HepG2 (cell line): ENCODE results near the gene RDH11. TPM values are rescaled to one million over a fixed set of nuclear protein-coding genes. Genes with fewer than 3 reads are reported as not detected.

Experiments used
- ARNTL ChIP-seq: sonication (generic); formaldehyde crosslinking; IDR thresholded peaks from 2 replicates; pipeline ENCODE4 v1.4.0; 2020; ENCODE audit warnings: mild to moderate bottlenecking, missing genetic modification reagents
- CHD2 ChIP-seq: IDR thresholded peaks from 2 replicates; pipeline ENCODE4 v1.6.1; 2011; ENCODE audit warnings: low read depth, low read length, improper control_type of control experiment
- FOXJ3 ChIP-seq: sonication (generic); formaldehyde crosslinking; IDR thresholded peaks from 2 replicates; pipeline ENCODE4 v1.4.0; 2020; ENCODE audit warnings: missing genetic modification reagents, mild to moderate bottlenecking, borderline replicate concordance
- FOXO1 ChIP-seq: sonication (generic); formaldehyde crosslinking; IDR thresholded peaks from 2 replicates; pipeline ENCODE4 v1.4.0; 2020; ENCODE audit warnings: missing genetic modification reagents
- GFI1 ChIP-seq: sonication (generic); formaldehyde crosslinking; IDR thresholded peaks from 2 replicates; pipeline ENCODE4 v1.5.0; 2020; ENCODE audit warnings: missing genetic modification reagents, mild to moderate bottlenecking, borderline replicate concordance
- KDM3A ChIP-seq: IDR thresholded peaks from 2 replicates; pipeline ENCODE4 v1.6.1; 2018; ENCODE audit warnings: low read depth, missing compliant biosample characterization
- KLF12 ChIP-seq: sonication (generic); formaldehyde crosslinking; IDR thresholded peaks from 2 replicates; pipeline ENCODE4 v1.4.0; 2020; ENCODE audit warnings: missing genetic modification reagents, borderline replicate concordance
- KMT2B ChIP-seq: IDR thresholded peaks from 2 replicates; pipeline ENCODE4 v1.6.1; 2016; ENCODE audit warnings: missing genetic modification reagents, missing compliant biosample characterization
- NR2F2 ChIP-seq: IDR thresholded peaks from 2 replicates; pipeline ENCODE4 v1.6.1; 2012; ENCODE audit warnings: low read depth, inconsistent platforms, borderline replicate concordance
- TFAP4 ChIP-seq: sonication (generic); IDR thresholded peaks from 2 replicates; pipeline ENCODE4 v1.6.1; 2016; ENCODE audit warnings: low read depth, borderline replicate concordance
- XRCC5 ChIP-seq: fragments of 200-400 bp; formaldehyde crosslinking; optimal IDR thresholded peaks from 2 replicates; pipeline ENCODE3; 2017; ENCODE audit warnings: mild to moderate bottlenecking, low read length
- ZFX ChIP-seq: sonication (generic); formaldehyde crosslinking; IDR thresholded peaks from 2 replicates; pipeline ENCODE4 v1.4.0; 2020; ENCODE audit warnings: mild to moderate bottlenecking, low read depth, missing genetic modification reagents, moderate library complexity
- ZNF232 ChIP-seq: sonication (generic); formaldehyde crosslinking; IDR thresholded peaks from 2 replicates; pipeline ENCODE4 v1.4.0; 2020; ENCODE audit warnings: missing genetic modification reagents, borderline replicate concordance
- ZNF264 ChIP-seq: sonication (generic); formaldehyde crosslinking; IDR thresholded peaks from 2 replicates; pipeline ENCODE4 v1.4.0; 2020; ENCODE audit warnings: missing genetic modification reagents
- ZNF280B ChIP-seq: sonication (generic); formaldehyde crosslinking; IDR thresholded peaks from 2 replicates; pipeline ENCODE4 v1.5.0; 2020; ENCODE audit warnings: missing genetic modification reagents, mild to moderate bottlenecking, borderline replicate concordance
- ZNF496 ChIP-seq: sonication (generic); formaldehyde crosslinking; IDR thresholded peaks from 2 replicates; pipeline ENCODE4 v1.8.1; 2023; ENCODE audit warnings: mild to moderate bottlenecking, moderate library complexity, missing genetic modification reagents; ENCODE audit not compliant: insufficient replicate concordance
- ZNF800 ChIP-seq: sonication (generic); formaldehyde crosslinking; IDR thresholded peaks from 2 replicates; pipeline ENCODE4 v1.4.0; 2020; ENCODE audit warnings: missing genetic modification reagents
- ZSCAN31 ChIP-seq: sonication (generic); formaldehyde crosslinking; IDR thresholded peaks from 2 replicates; pipeline ENCODE4 v1.5.0; 2020; ENCODE audit warnings: low read depth, mild to moderate bottlenecking, missing genetic modification reagents
- polyA plus RNA-seq, 8 experiments: library from polyadenylated mRNA; depleted of rRNA in 3 of 8; stranded (reverse) in 7 of 8; unstranded in 1 of 8; fragments of >200 nt; fragmentation: Illumina TruSeq in 4 of 8; extraction: Trizol in 4 of 8; gene quantifications; 2 replicates each; pipeline versions ENCODE4 v1.2.1 to v1.2.3, GENCODE V29; 2011 to 2016; ENCODE audit warnings: low read depth in 4 of 8, missing spikeins in 1 of 8, mixed read lengths in 1 of 8; ENCODE audit not compliant: insufficient read depth in 1 of 8
- total RNA-seq, 5 experiments: library from RNA; depleted of rRNA; stranded (reverse); fragments of >200 nt; fragmentation: Illumina TruSeq; extraction: Trizol; gene quantifications; 2 replicates each; pipeline ENCODE4 v1.2.3, GENCODE V29; 2016; ENCODE audit warnings: low read depth in 1 of 5
- TF ChIP-seq, protein P1 (sequence below): sonication (generic); formaldehyde crosslinking; IDR thresholded peaks from 2 replicates; pipeline ENCODE4 v1.4.0; 2020; ENCODE audit warnings: missing genetic modification reagents, borderline replicate concordance
- TF ChIP-seq, protein P2 (sequence below): IDR thresholded peaks from 2 replicates; pipeline ENCODE4 v1.6.1; 2016

The RDH11 gene
- total and polyA plus RNA-seq, 2 of the 13 experiments (the other 11 are each of a cell fraction or from before 2014, with no cell fraction given) = 106 to 131 TPM

DNA sequence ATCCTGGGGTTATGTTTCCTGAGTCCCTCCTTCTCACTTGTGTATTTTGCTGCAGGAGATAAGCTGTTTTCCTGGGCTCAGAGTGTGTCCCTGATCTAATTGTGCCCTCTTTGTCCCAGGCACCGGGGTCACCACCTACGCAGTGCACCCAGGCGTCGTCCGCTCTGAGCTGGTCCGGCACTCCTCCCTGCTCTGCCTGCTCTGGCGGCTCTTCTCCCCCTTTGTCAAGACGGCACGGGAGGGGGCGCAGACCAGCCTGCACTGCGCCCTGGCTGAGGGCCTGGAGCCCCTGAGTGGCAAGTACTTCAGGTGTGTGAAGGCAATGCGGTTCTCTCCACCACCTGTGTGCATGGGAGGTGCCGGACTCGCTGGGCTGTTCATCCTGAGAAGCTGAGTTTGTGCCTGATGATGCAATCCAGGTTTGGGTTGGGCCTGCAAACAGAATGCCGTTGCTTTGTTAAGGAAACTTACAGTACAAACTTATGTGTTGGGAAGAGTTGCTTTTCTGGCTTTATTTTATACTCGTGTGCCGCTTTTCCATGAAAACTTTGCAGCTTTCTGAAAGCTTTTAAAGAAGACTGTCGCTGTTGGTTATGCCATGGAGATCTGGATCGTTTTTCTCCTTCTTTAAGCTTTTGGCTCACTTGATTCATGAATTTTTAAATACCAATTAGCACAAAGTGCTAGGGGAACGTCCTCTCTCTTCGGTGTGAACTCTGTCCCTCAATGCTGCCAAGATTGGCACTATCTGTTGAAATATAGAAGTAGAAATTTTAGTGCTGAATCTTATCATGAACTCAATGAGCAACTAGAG is 33.7 kb upstream of the RDH11 start (continued):
- TF ChIP-seq TFAP4 (peak; percentile 30; the same call in 1 of the 2 replicates), KDM3A (CRISPR knock-in tag) (0 out of 2 replicates have a peak, but pooled peaks have one; percentile 8), ZNF800 (peak; percentile 74; the same call in 1 of the 2 replicates), ARNTL (CRISPR knock-in tag) (0 out of 2 replicates have a peak, but pooled peaks have one; percentile 28), ZFX (CRISPR knock-in tag) (peak; percentile 83), ZNF264 (peak; percentile 82), FOXO1 (CRISPR knock-in tag) (peak; percentile 8; the same call in 1 of the 2 replicates), NR2F2 (0 out of 2 replicates have a peak, but pooled peaks have one; percentile 21), KLF12 (CRISPR knock-in tag) (0 out of 2 replicates have a peak, but pooled peaks have one; percentile 32), FOXJ3 (CRISPR knock-in tag) (peak; percentile 36; the same call in 1 of the 2 replicates), XRCC5 (peak; percentile 40), ZNF496 (CRISPR knock-in tag) (no peak), CHD2 (no peak), ZSCAN31 (CRISPR knock-in tag) (peak; percentile 36; the same call in 1 of the 2 replicates), ZNF232 (CRISPR knock-in tag) (no peak), KMT2B (CRISPR knock-in tag) (peak; percentile 54), GFI1 (CRISPR knock-in tag) (no peak), ZNF280B (CRISPR knock-in tag) (peak; percentile 79; the same call in 1 of the 2 replicates)
- TF ChIP-seq, protein P1, sequence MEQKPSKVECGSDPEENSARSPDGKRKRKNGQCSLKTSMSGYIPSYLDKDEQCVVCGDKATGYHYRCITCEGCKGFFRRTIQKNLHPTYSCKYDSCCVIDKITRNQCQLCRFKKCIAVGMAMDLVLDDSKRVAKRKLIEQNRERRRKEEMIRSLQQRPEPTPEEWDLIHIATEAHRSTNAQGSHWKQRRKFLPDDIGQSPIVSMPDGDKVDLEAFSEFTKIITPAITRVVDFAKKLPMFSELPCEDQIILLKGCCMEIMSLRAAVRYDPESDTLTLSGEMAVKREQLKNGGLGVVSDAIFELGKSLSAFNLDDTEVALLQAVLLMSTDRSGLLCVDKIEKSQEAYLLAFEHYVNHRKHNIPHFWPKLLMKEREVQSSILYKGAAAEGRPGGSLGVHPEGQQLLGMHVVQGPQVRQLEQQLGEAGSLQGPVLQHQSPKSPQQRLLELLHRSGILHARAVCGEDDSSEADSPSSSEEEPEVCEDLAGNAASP = 0 out of 2 replicates have a peak, but pooled peaks have one; percentile 31
- TF ChIP-seq, protein P2, sequence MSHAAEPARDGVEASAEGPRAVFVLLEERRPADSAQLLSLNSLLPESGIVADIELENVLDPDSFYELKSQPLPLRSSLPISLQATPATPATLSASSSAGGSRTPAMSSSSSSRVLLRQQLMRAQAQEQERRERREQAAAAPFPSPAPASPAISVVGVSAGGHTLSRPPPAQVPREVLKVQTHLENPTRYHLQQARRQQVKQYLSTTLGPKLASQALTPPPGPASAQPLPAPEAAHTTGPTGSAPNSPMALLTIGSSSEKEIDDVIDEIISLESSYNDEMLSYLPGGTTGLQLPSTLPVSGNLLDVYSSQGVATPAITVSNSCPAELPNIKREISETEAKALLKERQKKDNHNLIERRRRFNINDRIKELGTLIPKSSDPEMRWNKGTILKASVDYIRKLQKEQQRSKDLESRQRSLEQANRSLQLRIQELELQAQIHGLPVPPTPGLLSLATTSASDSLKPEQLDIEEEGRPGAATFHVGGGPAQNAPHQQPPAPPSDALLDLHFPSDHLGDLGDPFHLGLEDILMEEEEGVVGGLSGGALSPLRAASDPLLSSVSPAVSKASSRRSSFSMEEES (CRISPR knock-in tag) = no peak
